ENCODE data around the gene ATP6V1C2. TPM values are rescaled to one million over a fixed set of nuclear protein-coding genes. Genes with fewer than 3 reads are reported as not detected.

ATP6V1C2 gene
- total and polyA plus RNA-seq, 2 of the 4 experiments (the other 2 are of a cell fraction) = not detected

DNA sequence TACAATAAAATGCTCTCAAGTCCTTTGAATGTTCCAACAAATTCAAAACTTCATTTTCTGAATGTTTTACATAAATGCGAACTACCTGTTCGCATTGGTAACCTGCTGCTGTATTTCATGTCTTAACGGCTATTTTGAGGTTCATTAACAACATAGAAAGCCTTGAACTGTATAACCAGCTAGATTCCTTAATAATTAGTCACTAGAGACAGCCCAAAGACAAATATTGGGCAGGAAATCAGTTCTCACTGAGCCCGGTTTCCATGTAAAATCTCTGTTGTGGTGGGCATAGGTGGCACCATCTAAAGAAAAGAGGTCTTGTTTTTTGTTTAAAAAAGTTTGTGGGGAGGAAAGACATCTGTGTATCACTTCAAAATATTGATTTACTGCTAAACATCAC, 62.0 kb downstream of the ATP6V1C2 start:
- peaks cover 49% of the 10 kb centered on the region for H3K36me3 ChIP-seq (ENCODE audit: control insufficient read depth, insufficient read depth, low read length)
- H3K27me3 ChIP-seq (ENCODE audit: control insufficient read depth, insufficient read depth, low read length) = no peaks in the 10 kb centered on the region
- BruUV-seq (replicated peaks) = no TSS peak
- H3K23ac ChIP-seq (ENCODE audit: low read depth, low read length) = no peak overlapping the region
- ChIA-PET POLR2A (ENCODE audit: unreplicated experiment) (no interaction called here), CTCF (no interaction called here)
- H2AK9ac ChIP-seq (replicated peaks; ENCODE audit: low read depth, low read length, poor library complexity) = no peak overlapping the region
- no peaks in the 10 kb centered on the region for H3K9me3 ChIP-seq (ENCODE audit: control insufficient read depth, insufficient read depth, low read length)
- H3K18ac ChIP-seq (ENCODE audit: low read depth, low read length) = no peak overlapping the region
- no peak overlapping the region for H2BK5ac ChIP-seq (ENCODE audit: low read depth, low read length, poor library complexity, severe bottlenecking)
- H3K4me2 ChIP-seq (ENCODE audit: low read depth, low read length) = no peak overlapping the region
- peaks cover 7% of the 10 kb centered on the region for H3K9me1 ChIP-seq (ENCODE audit: insufficient read depth, low read length)
- no peak overlapping the region for H2BK120ac ChIP-seq (ENCODE audit: low read depth, low read length)
- H3K14ac ChIP-seq (replicated peaks; ENCODE audit: low read depth, low read length) = no peak overlapping the region
- no peak overlapping the region for H2AK5ac ChIP-seq (ENCODE audit: low read depth, low read length)
- no CpG with 5 or more reads among the region's 4 CpGs for WGBS, 2 experiments (ENCODE audit: extremely low coverage in 2 of 2, insufficient read length in 1 of 2)
- in situ Hi-C loops (cut with MboI; ENCODE audit: low sequenced_read_pairs) (no loop called here), intact Hi-C loops (cut with micrococcal nuclease) (no loop called here), dilution Hi-C loops (cut with HindIII; ENCODE audit: low sequenced_read_pairs, unreplicated experiment) (no loop called here)
- no peak overlapping the region for H3K27ac ChIP-seq (ENCODE audit: insufficient read depth, low read length)
- peaks cover 2% of the 10 kb centered on the region; the same call in 1 of the 2 replicates for H3K4me1 ChIP-seq (ENCODE audit: control insufficient read depth, insufficient read depth, low read length)
- ATAC-seq (ENCODE audit: low read depth) (no peak), DNase-seq (no peak)
- H4K8ac ChIP-seq (ENCODE audit: low read depth in 2 of 2, low read length in 2 of 2) = no peak overlapping the region
- TF ChIP-seq MAZ (IDR thresholded peaks at IDR 0.05; ENCODE audit: borderline replicate concordance, low read depth, low read length) = no peak
- no peak for TF ChIP-seq FOS (IDR thresholded peaks at IDR 0.05; ENCODE audit: low read depth, low read length)
- TF ChIP-seq RFX5 (IDR thresholded peaks at IDR 0.05; ENCODE audit: low read depth, low read length) = no peak
- TF ChIP-seq RAD21 (IDR thresholded peaks at IDR 0.05; ENCODE audit: low read length) = no peak
- TF ChIP-seq RCOR1 (IDR thresholded peaks at IDR 0.05; ENCODE audit: insufficient replicate concordance, low read length) = no peak
- no peak overlapping the region for H3K4me3 ChIP-seq (ENCODE audit: insufficient read depth, low read depth, low read length)
- H2BK20ac ChIP-seq (ENCODE audit: low read depth, low read length) = no peak overlapping the region
- H3K9ac ChIP-seq (ENCODE audit: low read depth, low read length) = no peak overlapping the region
- no peak overlapping the region for H3K56ac ChIP-seq (ENCODE audit: extremely low read depth, insufficient read depth, low read length)
- no peak overlapping the region for H4K91ac ChIP-seq (ENCODE audit: insufficient read depth, low read depth, low read length)
- H4K20me1 ChIP-seq (ENCODE audit: insufficient read depth, low read length) = peaks cover 11% of the 10 kb centered on the region
- no peak overlapping the region for H3K4ac ChIP-seq (ENCODE audit: low read depth, low read length)
- peaks cover 5 to 26% of the 10 kb centered on the region in 2 experiments for H3K79me1 ChIP-seq (ENCODE audit: low read depth in 1 of 2, low read length in 2 of 2)
- H2AFZ ChIP-seq (replicated peaks; ENCODE audit: low read length, poor library complexity) = no peak overlapping the region
- no peak overlapping the region for H4K5ac ChIP-seq (ENCODE audit: low read depth, low read length)
- no peak overlapping the region for H2BK15ac ChIP-seq (ENCODE audit: low read depth, low read length)
